WTC11 (cell line): ENCODE results near the gene MYBPC2. TPM values are rescaled to one million over a fixed set of nuclear protein-coding genes. Genes with fewer than 3 reads are reported as not detected.
A peak's percentile ranks its signal among the peaks of the same experiment; 100 is the strongest.

Experiments
- ATAC-seq: fragments of 200-7000 bp; cut with Tn5 transposase; 2 replicates; pipeline ENCODE4 v1.10.0; 2021; ENCODE audit warnings: mild to moderate bottlenecking, moderate library complexity
- CTCF ChIA-PET: fragments of 300-600 bp; sonication (Branson Sonifier 250); formaldehyde crosslinking; loops from one replicate; lab custom pipeline; 2021; ENCODE audit warnings: antibody characterized with exemption; lab: Charles Lee
- POLR2A ChIA-PET: fragments of 350-600 bp; sonication (Branson Sonifier 250); formaldehyde crosslinking; loops from one replicate; lab custom pipeline; 2021; ENCODE audit warnings: antibody characterized with exemption; lab: Charles Lee
- DNase-seq: peaks from one replicate; pipeline ENCODE4 v3.0.0; 2021; ENCODE audit warnings: low spot score
- H3K27ac Mint-ChIP-seq: 2 replicates; pipeline ENCODE4 v1.8.0; 2021; ENCODE audit warnings: mixed read lengths
- H3K27me3 Mint-ChIP-seq: 2 replicates; pipeline ENCODE4 v1.8.0; 2021; ENCODE audit warnings: low read depth, mild to moderate bottlenecking, moderate library complexity, mixed read lengths
- H3K36me3 Mint-ChIP-seq: 2 replicates; pipeline ENCODE4 v1.8.0; 2021; ENCODE audit warnings: mixed read lengths
- H3K4me1 Mint-ChIP-seq: 2 replicates; pipeline ENCODE4 v1.8.0; 2022; ENCODE audit warnings: mixed read lengths
- H3K4me3 Mint-ChIP-seq: 2 replicates; pipeline ENCODE4 v1.8.0; 2021; ENCODE audit warnings: mild to moderate bottlenecking, moderate library complexity, mixed read lengths
- H3K9me3 Mint-ChIP-seq: 2 replicates; pipeline ENCODE4 v1.8.0; 2021; ENCODE audit warnings: mixed read lengths
- ELF4 ChIP-seq: sonication (generic); formaldehyde crosslinking; IDR thresholded peaks from 2 replicates; pipeline ENCODE4 v1.8.1; 2022; ENCODE audit warnings: low read depth, mild to moderate bottlenecking, moderate library complexity, missing genetic modification reagents
- FOXK1 ChIP-seq: sonication (generic); formaldehyde crosslinking; IDR thresholded peaks from 2 replicates; pipeline ENCODE4 v1.8.0; 2022; ENCODE audit warnings: mild to moderate bottlenecking, moderate library complexity, missing genetic modification reagents
- GABPB1 ChIP-seq: sonication (generic); formaldehyde crosslinking; IDR thresholded peaks from 2 replicates; pipeline ENCODE4 v1.8.1; 2023; ENCODE audit warnings: mild to moderate bottlenecking, missing genetic modification reagents
- NFATC4 ChIP-seq: fragments of 250-450 bp; sonication (Bioruptor Pico); IDR thresholded peaks from 2 replicates; pipeline ENCODE4 v1.9.0; 2021; ENCODE audit warnings: mild to moderate bottlenecking
- NR1H2 ChIP-seq: sonication (generic); formaldehyde crosslinking; IDR thresholded peaks from 2 replicates; pipeline ENCODE4 v1.9.0; 2021; ENCODE audit warnings: mild to moderate bottlenecking, moderate library complexity, missing genetic modification reagents
- NR2C2 ChIP-seq: sonication (generic); formaldehyde crosslinking; IDR thresholded peaks from 2 replicates; pipeline ENCODE4 v1.8.0; 2022; ENCODE audit warnings: mild to moderate bottlenecking, missing genetic modification reagents
- PRRX2 ChIP-seq: fragments of 250-450 bp; sonication (Bioruptor Pico); IDR thresholded peaks from 2 replicates; pipeline ENCODE4 v1.8.0; 2021; ENCODE audit warnings: mild to moderate bottlenecking
- TCF7 ChIP-seq: sonication (generic); formaldehyde crosslinking; IDR thresholded peaks from 2 replicates; pipeline ENCODE4 v1.8.0; 2022; ENCODE audit warnings: mild to moderate bottlenecking, low read depth, missing genetic modification reagents, moderate library complexity
- TEAD1 ChIP-seq: sonication (generic); formaldehyde crosslinking; IDR thresholded peaks from 2 replicates; pipeline ENCODE4 v1.8.0; 2022; ENCODE audit warnings: mild to moderate bottlenecking, missing genetic modification reagents
- TP53 ChIP-seq: sonication (generic); formaldehyde crosslinking; IDR thresholded peaks from 2 replicates; pipeline ENCODE4 v1.8.1; 2023; ENCODE audit warnings: mild to moderate bottlenecking, missing genetic modification reagents
- ZNF219 ChIP-seq: sonication (generic); formaldehyde crosslinking; IDR thresholded peaks from 2 replicates; pipeline ENCODE4 v1.8.0; 2023; ENCODE audit warnings: missing genetic modification reagents, mild to moderate bottlenecking, borderline replicate concordance
- ZNF232 ChIP-seq: sonication (generic); formaldehyde crosslinking; IDR thresholded peaks from 2 replicates; pipeline ENCODE4 v1.8.0; 2022; ENCODE audit warnings: mild to moderate bottlenecking, missing genetic modification reagents
- ZNF671 ChIP-seq: fragments of 250-450 bp; sonication (Bioruptor Pico); IDR thresholded peaks from 2 replicates; pipeline ENCODE4 v1.8.0; 2021; ENCODE audit warnings: mild to moderate bottlenecking
- total RNA-seq: library from RNA; stranded (reverse); gene quantifications from 3 replicates; pipeline ENCODE4 v1.2.3, GENCODE V29; 2021
- TF ChIP-seq, protein P1 (sequence below): sonication (generic); formaldehyde crosslinking; IDR thresholded peaks from 2 replicates; pipeline ENCODE4 v1.8.0; 2022; ENCODE audit warnings: missing genetic modification reagents
- TF ChIP-seq, protein P2 (sequence below): sonication (generic); formaldehyde crosslinking; IDR thresholded peaks from 2 replicates; pipeline ENCODE4 v1.8.0; 2023; ENCODE audit warnings: missing genetic modification reagents
- TF ChIP-seq, protein P3 (sequence below): fragments of 250-450 bp; sonication (Bioruptor Pico); IDR thresholded peaks from 2 replicates; pipeline ENCODE4 v1.9.0; 2021; ENCODE audit warnings: moderate library complexity, mild to moderate bottlenecking, inconsistent platforms, borderline replicate concordance
- TF ChIP-seq, protein P4 (sequence below): sonication (generic); formaldehyde crosslinking; IDR thresholded peaks from 2 replicates; pipeline ENCODE4 v1.8.1; 2022; ENCODE audit warnings: low read depth, mild to moderate bottlenecking, moderate library complexity, missing genetic modification reagents, borderline replicate concordance
- TF ChIP-seq, protein P5 (sequence below): sonication (generic); formaldehyde crosslinking; conservative IDR thresholded peaks from 2 replicates; pipeline ENCODE4 v1.8.1; 2022; ENCODE audit warnings: mild to moderate bottlenecking, missing genetic modification reagents
- TF ChIP-seq, protein P6 (sequence below): sonication (generic); formaldehyde crosslinking; IDR thresholded peaks from 2 replicates; pipeline ENCODE4 v1.8.1; 2023; ENCODE audit warnings: mild to moderate bottlenecking, moderate library complexity, missing genetic modification reagents
- TF ChIP-seq, protein P7 (sequence below): sonication (generic); formaldehyde crosslinking; IDR thresholded peaks from 2 replicates; pipeline ENCODE4 v1.8.0; 2022; ENCODE audit warnings: mild to moderate bottlenecking, missing genetic modification reagents
- TF ChIP-seq, protein P8 (sequence below): sonication (generic); formaldehyde crosslinking; IDR thresholded peaks from 2 replicates; pipeline ENCODE4 v1.8.1; 2022; ENCODE audit warnings: missing genetic modification reagents, borderline replicate concordance
- TF ChIP-seq, protein P9 (sequence below): sonication (generic); formaldehyde crosslinking; IDR thresholded peaks from 2 replicates; pipeline ENCODE4 v1.8.0; 2022; ENCODE audit warnings: mild to moderate bottlenecking, missing genetic modification reagents
- TF ChIP-seq, protein P10 (sequence below): sonication (generic); formaldehyde crosslinking; IDR thresholded peaks from 2 replicates; pipeline ENCODE4 v1.8.1; 2023; ENCODE audit warnings: mild to moderate bottlenecking, missing genetic modification reagents, moderate library complexity

The MYBPC2 gene
- total RNA-seq, 1 experiment from 2014 or later: 2.6 TPM

DNA sequence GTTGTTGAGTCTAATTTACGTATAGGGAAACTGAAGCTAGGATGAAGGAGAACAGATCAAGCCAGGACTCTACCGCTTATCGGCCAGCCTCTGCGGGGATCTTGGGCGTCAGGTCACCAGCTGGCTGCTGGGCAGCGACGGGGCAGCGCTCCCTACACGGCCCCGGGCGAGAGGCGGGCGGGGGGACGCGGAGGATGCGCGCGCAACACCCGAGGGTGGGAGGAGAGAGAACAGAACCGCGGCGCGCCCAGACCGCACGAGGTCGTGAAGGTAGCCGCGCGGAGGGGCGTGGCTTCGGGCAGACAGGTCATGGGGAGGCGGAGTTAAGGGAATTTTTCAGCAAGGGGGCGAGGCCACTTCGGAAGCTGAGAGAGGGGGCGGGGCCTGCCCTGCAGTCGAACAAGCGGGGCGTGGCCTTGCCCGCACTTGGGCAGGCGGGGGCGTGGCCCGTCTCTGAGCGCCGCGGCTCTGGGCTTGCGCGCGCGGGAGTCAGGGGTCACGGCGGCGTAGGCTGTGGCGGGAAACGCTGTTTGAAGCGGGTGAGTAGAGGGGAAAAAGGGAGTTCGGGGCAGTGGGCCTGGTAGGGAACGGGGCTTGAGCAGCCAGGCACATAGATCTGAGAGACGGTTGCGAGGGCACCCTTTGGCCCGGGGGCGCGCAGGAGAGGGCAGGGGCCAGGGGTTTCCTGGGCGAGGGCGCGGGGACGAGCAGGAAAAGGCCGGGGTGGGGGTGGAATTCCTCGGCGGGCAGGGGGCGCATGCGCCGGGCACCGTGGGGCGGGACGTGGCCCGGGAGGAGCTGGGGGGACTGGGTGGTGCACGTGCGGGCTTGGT lies 48.6 kb upstream of the MYBPC2 start, which contains the start of gene POLD1:
TSS of gene POLD1 (plus strand) at position 496 of the 833 bp plus-strand sequence. CDS start 14,505 bp downstream, outside the sequence.
- ATAC-seq: peak; percentile 90
- POLR2A ChIA-PET: interaction anchor here (0.7 to 2.0 kb wide), 10 partner anchors 8 to 412 kb away, joined by 3 to 5 read pairs (median 4); partner anchors contain the start of gene NR1H2
- peak; percentile 80 for TF ChIP-seq NR2C2 (CRISPR knock-in tag)
- 0 out of 2 replicates have a peak, but pooled peaks have one; percentile 19 for TF ChIP-seq PRRX2 (CRISPR knock-in tag)
- TF ChIP-seq, protein P1, sequence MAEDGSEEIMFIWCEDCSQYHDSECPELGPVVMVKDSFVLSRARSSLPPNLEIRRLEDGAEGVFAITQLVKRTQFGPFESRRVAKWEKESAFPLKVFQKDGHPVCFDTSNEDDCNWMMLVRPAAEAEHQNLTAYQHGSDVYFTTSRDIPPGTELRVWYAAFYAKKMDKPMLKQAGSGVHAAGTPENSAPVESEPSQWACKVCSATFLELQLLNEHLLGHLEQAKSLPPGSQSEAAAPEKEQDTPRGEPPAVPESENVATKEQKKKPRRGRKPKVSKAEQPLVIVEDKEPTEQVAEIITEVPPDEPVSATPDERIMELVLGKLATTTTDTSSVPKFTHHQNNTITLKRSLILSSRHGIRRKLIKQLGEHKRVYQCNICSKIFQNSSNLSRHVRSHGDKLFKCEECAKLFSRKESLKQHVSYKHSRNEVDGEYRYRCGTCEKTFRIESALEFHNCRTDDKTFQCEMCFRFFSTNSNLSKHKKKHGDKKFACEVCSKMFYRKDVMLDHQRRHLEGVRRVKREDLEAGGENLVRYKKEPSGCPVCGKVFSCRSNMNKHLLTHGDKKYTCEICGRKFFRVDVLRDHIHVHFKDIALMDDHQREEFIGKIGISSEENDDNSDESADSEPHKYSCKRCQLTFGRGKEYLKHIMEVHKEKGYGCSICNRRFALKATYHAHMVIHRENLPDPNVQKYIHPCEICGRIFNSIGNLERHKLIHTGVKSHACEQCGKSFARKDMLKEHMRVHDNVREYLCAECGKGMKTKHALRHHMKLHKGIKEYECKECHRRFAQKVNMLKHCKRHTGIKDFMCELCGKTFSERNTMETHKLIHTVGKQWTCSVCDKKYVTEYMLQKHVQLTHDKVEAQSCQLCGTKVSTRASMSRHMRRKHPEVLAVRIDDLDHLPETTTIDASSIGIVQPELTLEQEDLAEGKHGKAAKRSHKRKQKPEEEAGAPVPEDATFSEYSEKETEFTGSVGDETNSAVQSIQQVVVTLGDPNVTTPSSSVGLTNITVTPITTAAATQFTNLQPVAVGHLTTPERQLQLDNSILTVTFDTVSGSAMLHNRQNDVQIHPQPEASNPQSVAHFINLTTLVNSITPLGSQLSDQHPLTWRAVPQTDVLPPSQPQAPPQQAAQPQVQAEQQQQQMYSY (CRISPR knock-in tag): no peak
- peak; percentile 83; the same call in 1 of the 2 replicates for TF ChIP-seq NFATC4 (CRISPR knock-in tag)
- TF ChIP-seq ELF4: no peak
- no peak for TF ChIP-seq ZNF219 (CRISPR knock-in tag)
- TF ChIP-seq, protein P2, sequence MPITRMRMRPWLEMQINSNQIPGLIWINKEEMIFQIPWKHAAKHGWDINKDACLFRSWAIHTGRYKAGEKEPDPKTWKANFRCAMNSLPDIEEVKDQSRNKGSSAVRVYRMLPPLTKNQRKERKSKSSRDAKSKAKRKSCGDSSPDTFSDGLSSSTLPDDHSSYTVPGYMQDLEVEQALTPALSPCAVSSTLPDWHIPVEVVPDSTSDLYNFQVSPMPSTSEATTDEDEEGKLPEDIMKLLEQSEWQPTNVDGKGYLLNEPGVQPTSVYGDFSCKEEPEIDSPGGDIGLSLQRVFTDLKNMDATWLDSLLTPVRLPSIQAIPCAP: 0 out of 2 replicates have a peak, but pooled peaks have one; percentile 69
- TF ChIP-seq GABPB1 (CRISPR knock-in tag): peak; percentile 36; the same call in 1 of the 2 replicates
- TF ChIP-seq, protein P3, sequence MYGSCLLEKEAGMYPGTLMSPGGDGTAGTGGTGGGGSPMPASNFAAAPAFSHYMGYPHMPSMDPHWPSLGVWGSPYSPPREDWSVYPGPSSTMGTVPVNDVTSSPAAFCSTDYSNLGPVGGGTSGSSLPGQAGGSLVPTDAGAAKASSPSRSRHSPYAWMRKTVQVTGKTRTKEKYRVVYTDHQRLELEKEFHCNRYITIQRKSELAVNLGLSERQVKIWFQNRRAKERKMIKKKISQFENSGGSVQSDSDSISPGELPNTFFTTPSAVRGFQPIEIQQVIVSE (CRISPR knock-in tag): no peak
- TF ChIP-seq, protein P4, sequence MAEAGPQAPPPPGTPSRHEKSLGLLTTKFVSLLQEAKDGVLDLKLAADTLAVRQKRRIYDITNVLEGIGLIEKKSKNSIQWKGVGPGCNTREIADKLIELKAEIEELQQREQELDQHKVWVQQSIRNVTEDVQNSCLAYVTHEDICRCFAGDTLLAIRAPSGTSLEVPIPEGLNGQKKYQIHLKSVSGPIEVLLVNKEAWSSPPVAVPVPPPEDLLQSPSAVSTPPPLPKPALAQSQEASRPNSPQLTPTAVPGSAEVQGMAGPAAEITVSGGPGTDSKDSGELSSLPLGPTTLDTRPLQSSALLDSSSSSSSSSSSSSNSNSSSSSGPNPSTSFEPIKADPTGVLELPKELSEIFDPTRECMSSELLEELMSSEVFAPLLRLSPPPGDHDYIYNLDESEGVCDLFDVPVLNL: peak; percentile 86; the same call in 1 of the 2 replicates
- TF ChIP-seq, protein P5, sequence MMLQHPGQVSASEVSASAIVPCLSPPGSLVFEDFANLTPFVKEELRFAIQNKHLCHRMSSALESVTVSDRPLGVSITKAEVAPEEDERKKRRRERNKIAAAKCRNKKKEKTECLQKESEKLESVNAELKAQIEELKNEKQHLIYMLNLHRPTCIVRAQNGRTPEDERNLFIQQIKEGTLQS (CRISPR knock-in tag): no peak
- TF ChIP-seq, protein P6, sequence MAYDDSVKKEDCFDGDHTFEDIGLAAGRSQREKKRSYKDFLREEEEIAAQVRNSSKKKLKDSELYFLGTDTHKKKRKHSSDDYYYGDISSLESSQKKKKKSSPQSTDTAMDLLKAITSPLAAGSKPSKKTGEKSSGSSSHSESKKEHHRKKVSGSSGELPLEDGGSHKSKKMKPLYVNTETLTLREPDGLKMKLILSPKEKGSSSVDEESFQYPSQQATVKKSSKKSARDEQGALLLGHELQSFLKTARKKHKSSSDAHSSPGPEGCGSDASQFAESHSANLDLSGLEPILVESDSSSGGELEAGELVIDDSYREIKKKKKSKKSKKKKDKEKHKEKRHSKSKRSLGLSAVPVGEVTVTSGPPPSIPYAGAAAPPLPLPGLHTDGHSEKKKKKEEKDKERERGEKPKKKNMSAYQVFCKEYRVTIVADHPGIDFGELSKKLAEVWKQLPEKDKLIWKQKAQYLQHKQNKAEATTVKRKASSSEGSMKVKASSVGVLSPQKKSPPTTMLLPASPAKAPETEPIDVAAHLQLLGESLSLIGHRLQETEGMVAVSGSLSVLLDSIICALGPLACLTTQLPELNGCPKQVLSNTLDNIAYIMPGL (CRISPR knock-in tag): peak; percentile 70; the same call in 1 of the 2 replicates
- TF ChIP-seq, protein P7, sequence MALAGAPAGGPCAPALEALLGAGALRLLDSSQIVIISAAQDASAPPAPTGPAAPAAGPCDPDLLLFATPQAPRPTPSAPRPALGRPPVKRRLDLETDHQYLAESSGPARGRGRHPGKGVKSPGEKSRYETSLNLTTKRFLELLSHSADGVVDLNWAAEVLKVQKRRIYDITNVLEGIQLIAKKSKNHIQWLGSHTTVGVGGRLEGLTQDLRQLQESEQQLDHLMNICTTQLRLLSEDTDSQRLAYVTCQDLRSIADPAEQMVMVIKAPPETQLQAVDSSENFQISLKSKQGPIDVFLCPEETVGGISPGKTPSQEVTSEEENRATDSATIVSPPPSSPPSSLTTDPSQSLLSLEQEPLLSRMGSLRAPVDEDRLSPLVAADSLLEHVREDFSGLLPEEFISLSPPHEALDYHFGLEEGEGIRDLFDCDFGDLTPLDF: peak; percentile 51; the same call in 1 of the 2 replicates
- peak; percentile 57 for TF ChIP-seq FOXK1 (CRISPR knock-in tag)
- TF ChIP-seq, protein P8, sequence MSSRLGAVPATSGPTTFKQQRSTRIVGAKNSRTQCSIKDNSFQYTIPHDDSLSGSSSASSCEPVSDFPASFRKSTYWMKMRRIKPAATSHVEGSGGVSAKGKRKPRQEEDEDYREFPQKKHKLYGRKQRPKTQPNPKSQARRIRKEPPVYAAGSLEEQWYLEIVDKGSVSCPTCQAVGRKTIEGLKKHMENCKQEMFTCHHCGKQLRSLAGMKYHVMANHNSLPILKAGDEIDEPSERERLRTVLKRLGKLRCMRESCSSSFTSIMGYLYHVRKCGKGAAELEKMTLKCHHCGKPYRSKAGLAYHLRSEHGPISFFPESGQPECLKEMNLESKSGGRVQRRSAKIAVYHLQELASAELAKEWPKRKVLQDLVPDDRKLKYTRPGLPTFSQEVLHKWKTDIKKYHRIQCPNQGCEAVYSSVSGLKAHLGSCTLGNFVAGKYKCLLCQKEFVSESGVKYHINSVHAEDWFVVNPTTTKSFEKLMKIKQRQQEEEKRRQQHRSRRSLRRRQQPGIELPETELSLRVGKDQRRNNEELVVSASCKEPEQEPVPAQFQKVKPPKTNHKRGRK (CRISPR knock-in tag): no peak
- TF ChIP-seq TCF7: no peak
- TF ChIP-seq NR1H2: no peak
- TF ChIP-seq TP53 (CRISPR knock-in tag): no peak
- TF ChIP-seq, protein P9, sequence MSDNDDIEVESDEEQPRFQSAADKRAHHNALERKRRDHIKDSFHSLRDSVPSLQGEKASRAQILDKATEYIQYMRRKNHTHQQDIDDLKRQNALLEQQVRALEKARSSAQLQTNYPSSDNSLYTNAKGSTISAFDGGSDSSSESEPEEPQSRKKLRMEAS (CRISPR knock-in tag): peak; percentile 79
- peak; percentile 79; the same call in 1 of the 2 replicates for TF ChIP-seq ZNF232 (CRISPR knock-in tag)
- TF ChIP-seq, protein P10, sequence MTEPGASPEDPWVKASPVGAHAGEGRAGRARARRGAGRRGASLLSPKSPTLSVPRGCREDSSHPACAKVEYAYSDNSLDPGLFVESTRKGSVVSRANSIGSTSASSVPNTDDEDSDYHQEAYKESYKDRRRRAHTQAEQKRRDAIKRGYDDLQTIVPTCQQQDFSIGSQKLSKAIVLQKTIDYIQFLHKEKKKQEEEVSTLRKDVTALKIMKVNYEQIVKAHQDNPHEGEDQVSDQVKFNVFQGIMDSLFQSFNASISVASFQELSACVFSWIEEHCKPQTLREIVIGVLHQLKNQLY (CRISPR knock-in tag): peak; percentile 39; the same call in 1 of the 2 replicates
- peak; percentile 62; the same call in 1 of the 2 replicates for TF ChIP-seq ZNF671 (CRISPR knock-in tag)
- peak; percentile 71 for TF ChIP-seq TEAD1 (CRISPR knock-in tag)

More for the DNA sequence above, 48.6 kb upstream of the MYBPC2 start, which contains the start of gene POLD1:
- no peaks in the 10 kb centered on the region for H3K27me3 Mint-ChIP-seq
- H3K27ac Mint-ChIP-seq: peak within 1 kb of the TSS; percentile 91
- H3K36me3 Mint-ChIP-seq: peaks cover 38% of the 10 kb centered on the region
- H3K9me3 Mint-ChIP-seq: no peaks in the 10 kb centered on the region
- peak within 1 kb of the TSS; percentile 92 for H3K4me3 Mint-ChIP-seq
- CTCF ChIA-PET: interaction anchor here (0.5 to 2.3 kb wide), 15 partner anchors 13 to 173 kb away, joined by 3 to 17 read pairs (median 3); no protein-coding TSS in a partner anchor
- DNase-seq: peak; percentile 99
- peaks cover 21% of the 10 kb centered on the region for H3K4me1 Mint-ChIP-seq
